ENCODE results near the gene ENPP6. TPM values are rescaled to one million over a fixed set of nuclear protein-coding genes. Genes with fewer than 3 reads are reported as not detected.

Gene ENPP6
- total and polyA plus RNA-seq, 2 donors (not counting 3 experiments of a cell fraction or from before 2014, with no cell fraction given), result not detected

DNA sequence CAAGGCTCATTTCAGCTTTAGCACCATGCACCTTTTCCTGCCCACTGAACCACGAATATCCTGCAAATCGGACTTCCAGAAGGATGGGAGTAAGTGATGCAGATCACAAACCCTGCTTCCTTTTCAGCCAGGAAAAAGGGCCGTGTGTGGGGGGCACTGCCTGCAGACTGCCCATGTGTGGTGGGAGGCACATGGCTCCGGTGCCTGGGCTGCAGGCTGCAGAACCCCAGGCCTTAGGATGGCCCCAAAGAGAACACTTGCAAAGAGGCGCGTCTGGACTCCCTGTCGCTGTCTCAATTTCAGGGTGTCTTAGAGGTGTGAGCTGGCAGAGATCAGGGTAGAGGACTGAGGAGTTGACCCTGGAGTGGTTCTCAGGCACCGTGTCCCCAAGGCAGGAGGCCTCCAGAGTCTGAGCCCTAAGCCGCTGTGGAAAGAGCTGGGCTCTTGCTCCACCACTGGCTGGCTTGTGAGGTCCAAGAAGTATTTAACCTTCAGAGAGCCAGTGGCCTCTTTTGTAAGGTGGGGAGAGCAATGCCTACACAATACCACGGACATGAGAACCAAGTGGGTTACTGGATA lies 97.0 kb downstream of the ENPP6 start:
- H3K79me2 ChIP-seq (ENCODE audit: control insufficient read depth, insufficient read depth, low read length), result no peaks in the 10 kb centered on the region
- H2AFZ ChIP-seq (ENCODE audit: low read depth, low read length), result no peak overlapping the region
- no peaks in the 10 kb centered on the region for H3K27me3 ChIP-seq (ENCODE audit: control insufficient read depth in 2 of 2, insufficient read depth in 2 of 2, low read length in 2 of 2)
- intact Hi-C loops (cut with micrococcal nuclease), result no loop called here
- H3K9me1 ChIP-seq (replicated peaks; ENCODE audit: control insufficient read depth, extremely low read depth, insufficient read depth, low read length), result no peaks in the 10 kb centered on the region
- CTCF ChIA-PET, result no interaction called here
- TF ChIP-seq EZH2 (IDR thresholded peaks at IDR 0.05; ENCODE audit: borderline replicate concordance, low read depth, low read length, severe bottlenecking), result no peak
- no peak for TF ChIP-seq GATA2 (IDR thresholded peaks at IDR 0.05; ENCODE audit: insufficient read depth, insufficient read length, low read depth, low read length)
- TF ChIP-seq POLR2AphosphoS5 (IDR thresholded peaks at IDR 0.05; ENCODE audit: insufficient read depth, low read depth, low read length), result no peak
- TF ChIP-seq JUN (IDR thresholded peaks at IDR 0.05; ENCODE audit: borderline replicate concordance, insufficient read depth, insufficient read length, low read depth), result no peak
- TF ChIP-seq, protein P1, sequence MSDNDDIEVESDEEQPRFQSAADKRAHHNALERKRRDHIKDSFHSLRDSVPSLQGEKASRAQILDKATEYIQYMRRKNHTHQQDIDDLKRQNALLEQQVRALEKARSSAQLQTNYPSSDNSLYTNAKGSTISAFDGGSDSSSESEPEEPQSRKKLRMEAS (IDR thresholded peaks at IDR 0.05; ENCODE audit: insufficient read depth, insufficient read length), result no peak
- TF ChIP-seq FOS (IDR thresholded peaks at IDR 0.05; ENCODE audit: borderline replicate concordance, insufficient read depth, low read length), result no peak
- TF ChIP-seq MYC (IDR thresholded peaks at IDR 0.05; ENCODE audit: low read depth, low read length), result no peak
- no peak for TF ChIP-seq POLR2A (IDR thresholded peaks at IDR 0.05; ENCODE audit: low read depth, low read length)
- TF ChIP-seq, protein P2, sequence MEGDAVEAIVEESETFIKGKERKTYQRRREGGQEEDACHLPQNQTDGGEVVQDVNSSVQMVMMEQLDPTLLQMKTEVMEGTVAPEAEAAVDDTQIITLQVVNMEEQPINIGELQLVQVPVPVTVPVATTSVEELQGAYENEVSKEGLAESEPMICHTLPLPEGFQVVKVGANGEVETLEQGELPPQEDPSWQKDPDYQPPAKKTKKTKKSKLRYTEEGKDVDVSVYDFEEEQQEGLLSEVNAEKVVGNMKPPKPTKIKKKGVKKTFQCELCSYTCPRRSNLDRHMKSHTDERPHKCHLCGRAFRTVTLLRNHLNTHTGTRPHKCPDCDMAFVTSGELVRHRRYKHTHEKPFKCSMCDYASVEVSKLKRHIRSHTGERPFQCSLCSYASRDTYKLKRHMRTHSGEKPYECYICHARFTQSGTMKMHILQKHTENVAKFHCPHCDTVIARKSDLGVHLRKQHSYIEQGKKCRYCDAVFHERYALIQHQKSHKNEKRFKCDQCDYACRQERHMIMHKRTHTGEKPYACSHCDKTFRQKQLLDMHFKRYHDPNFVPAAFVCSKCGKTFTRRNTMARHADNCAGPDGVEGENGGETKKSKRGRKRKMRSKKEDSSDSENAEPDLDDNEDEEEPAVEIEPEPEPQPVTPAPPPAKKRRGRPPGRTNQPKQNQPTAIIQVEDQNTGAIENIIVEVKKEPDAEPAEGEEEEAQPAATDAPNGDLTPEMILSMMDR (IDR thresholded peaks at IDR 0.05; ENCODE audit: extremely low read depth in 1 of 2, insufficient read depth in 1 of 2, low read depth in 1 of 2, low read length in 2 of 2), result no peak
- dilution Hi-C loops (cut with MboI; ENCODE audit: extremely low pct_ligation_motif_present, low sequenced_read_pairs), result no loop called here
- H3K27ac ChIP-seq (ENCODE audit: insufficient read depth, low read depth, low read length), result no peak overlapping the region
- no peaks in the 10 kb centered on the region for H3K36me3 ChIP-seq (ENCODE audit: control insufficient read depth in 2 of 2, extremely low read depth in 1 of 2, insufficient read depth in 2 of 2, low read length in 2 of 2)
- H3K4me1 ChIP-seq (ENCODE audit: control insufficient read depth, extremely low read depth, insufficient read depth, low read length), result no peaks in the 10 kb centered on the region
- no peak for DNase-seq (ENCODE audit: low read depth, low spot score)
- no peak overlapping the region for H3K4me2 ChIP-seq (ENCODE audit: insufficient read depth, low read length)
- no peaks in the 10 kb centered on the region for H3K9me3 ChIP-seq (replicated peaks; ENCODE audit: control insufficient read depth, insufficient read depth, low read length)
- FAIRE-seq, result no peak
- no peak overlapping the region for H3K4me3 ChIP-seq (replicated peaks in 1 of 3; ENCODE audit: insufficient read depth in 1 of 3, low read depth in 1 of 3, low read length in 3 of 3)
- no TSS peak for BruUV-seq (replicated peaks)
- H4K20me1 ChIP-seq (replicated peaks; ENCODE audit: control insufficient read depth, extremely low read depth, insufficient read depth, low read length), result no peaks in the 10 kb centered on the region
- POLR2A ChIA-PET, result no interaction called here
- H3K9ac ChIP-seq (replicated peaks; ENCODE audit: extremely low read depth, insufficient read depth, low read length), result no peak overlapping the region

Measured in endothelial cell of umbilical vein (primary cell).